Smooth muscle cell (in vitro differentiated cells): Measurements from ENCODE around the gene POLR2L. TPM values are rescaled to one million over a fixed set of nuclear protein-coding genes. Genes with fewer than 3 reads are reported as not detected.

Source experiments
- DNase-seq: peaks from one replicate; lab custom pipeline; 2025; ENCODE audit not compliant: unreplicated experiment; lab: John Stamatoyannopoulos, UW
- H2AFZ ChIP-seq: fragments of 200-600 bp; sonication (generic); 2 replicates; pipeline ENCODE4 v1.6.0; 2016; ENCODE audit warnings: antibody characterized with exemption, low read depth, mild to moderate bottlenecking
- H3F3A ChIP-seq: fragments of 200-600 bp; sonication (generic); 2 replicates; pipeline ENCODE4 v1.6.0; 2017; ENCODE audit warnings: antibody characterized with exemption, low read depth
- H3K27ac ChIP-seq: fragments of 200-600 bp; sonication (generic); 2 replicates; pipeline ENCODE4 v1.5.1; 2016; ENCODE audit warnings: low read depth, mild to moderate bottlenecking
- H3K27me3 ChIP-seq: fragments of 200-600 bp; sonication (generic); 2 replicates; pipeline ENCODE4 v1.6.1; 2016; ENCODE audit warnings: low read depth, mild to moderate bottlenecking
- H3K36me3 ChIP-seq: fragments of 200-600 bp; sonication (generic); 2 replicates; pipeline ENCODE4 v1.5.1; 2016; ENCODE audit warnings: low read depth
- H3K4me1 ChIP-seq: fragments of 200-600 bp; sonication (generic); 2 replicates; pipeline ENCODE4 v1.5.1; 2016; ENCODE audit warnings: low read depth
- H3K4me2 ChIP-seq: fragments of 200-600 bp; sonication (generic); 2 replicates; pipeline ENCODE4 v1.6.0; 2016; ENCODE audit warnings: mild to moderate bottlenecking
- H3K4me3 ChIP-seq: fragments of 200-600 bp; sonication (generic); 2 replicates; pipeline ENCODE4 v1.5.1; 2016; ENCODE audit warnings: mild to moderate bottlenecking
- H3K79me2 ChIP-seq: fragments of 200-600 bp; sonication (generic); 2 replicates; pipeline ENCODE4 v1.6.0; 2016; ENCODE audit warnings: low read depth, mild to moderate bottlenecking
- H3K9ac ChIP-seq: fragments of 200-600 bp; sonication (generic); 2 replicates; pipeline ENCODE4 v1.6.0; 2016; ENCODE audit warnings: low read depth
- H3K9me3 ChIP-seq: fragments of 200-600 bp; sonication (generic); replicated peaks from 2 replicates; pipeline ENCODE4 v1.5.1; 2016; ENCODE audit warnings: low read depth
- H4K20me1 ChIP-seq: fragments of 200-600 bp; sonication (generic); 2 replicates; pipeline ENCODE4 v1.6.0; 2016; ENCODE audit warnings: low read depth
- WGBS: methylation state at CpG from one replicate; pipeline ENCODE4 v1.1.7; 2016; ENCODE audit warnings: low lambda C conversion rate; 5-methylcytosine and 5-hydroxymethylcytosine counted together
- polyA plus RNA-seq: library from polyadenylated mRNA; unstranded; fragments of >200 nt; fragmentation: Nextera tagmentation; extraction: Ambion mirVana; gene quantifications from 2 replicates; pipeline ENCODE4 v1.2.1, GENCODE V29; 2016
- total RNA-seq: library from RNA; depleted of rRNA; stranded (reverse); fragments of >200 nt; gene quantifications from 2 replicates; pipeline ENCODE4 v1.2.3, GENCODE V29; 2014
- TF ChIP-seq, protein P1 (sequence below): fragments of 200-600 bp; sonication (generic); IDR thresholded peaks from 2 replicates; pipeline ENCODE4 v1.5.1; 2017; ENCODE audit warnings: borderline replicate concordance, mild to moderate bottlenecking, antibody characterized with exemption; ENCODE audit not compliant: insufficient read depth, poor library complexity, severe bottlenecking

The POLR2L gene
- total and polyA plus RNA-seq, 2 experiments from 2014 or later: 51.4 to 380 TPM

DNA sequence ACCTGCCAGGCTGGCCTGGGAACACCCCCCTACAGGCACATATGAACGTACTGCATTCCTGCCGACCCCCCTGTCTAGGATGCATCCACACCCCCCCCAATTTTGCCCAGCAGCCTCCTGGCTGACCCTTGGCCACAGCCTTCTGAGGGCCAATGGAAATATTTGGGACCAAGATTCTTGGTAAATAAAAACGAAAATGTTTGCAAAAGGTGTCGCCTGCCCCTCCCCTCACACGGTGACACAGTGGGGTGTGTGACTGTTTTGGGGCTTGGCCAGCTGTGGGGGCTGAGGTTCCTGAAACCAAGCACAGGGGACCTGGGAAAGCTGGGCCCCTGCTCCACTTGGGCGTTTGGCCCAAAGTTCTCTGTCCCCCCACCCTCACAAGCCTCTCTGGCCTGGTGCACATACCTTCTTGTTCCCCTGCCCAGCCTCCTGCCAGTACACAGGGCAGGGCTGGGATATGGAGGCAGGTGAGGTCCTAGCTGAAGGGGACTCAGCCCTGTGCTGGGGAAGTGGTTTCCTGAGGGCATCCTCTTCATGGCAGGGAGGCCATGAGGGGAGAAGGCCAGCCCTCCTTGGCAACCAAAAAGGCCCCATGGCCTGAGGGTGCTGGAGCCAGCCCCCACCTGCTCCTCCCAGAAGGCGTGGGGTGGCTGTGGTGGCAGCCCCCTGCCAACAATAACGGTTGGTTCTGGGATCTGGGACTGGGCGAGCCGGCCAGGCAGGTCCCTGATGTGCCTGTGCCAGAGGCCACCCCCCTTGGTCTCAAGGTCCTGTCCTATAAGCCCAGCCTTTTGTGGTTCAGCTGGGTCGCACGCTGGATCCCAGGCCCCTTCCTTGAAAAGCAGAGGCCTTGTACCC lies 16.7 kb downstream of the POLR2L start:
- peaks cover 52% of the 10 kb centered on the region for H4K20me1 ChIP-seq
- H3K36me3 ChIP-seq: no peaks in the 10 kb centered on the region
- no peaks in the 10 kb centered on the region for H3K9me3 ChIP-seq
- H3K27ac ChIP-seq: no peak overlapping the region
- peaks cover 56% of the 10 kb centered on the region for H3K27me3 ChIP-seq
- no peak for DNase-seq
- no peak overlapping the region for H3K9ac ChIP-seq
- H3K4me3 ChIP-seq: no peak overlapping the region
- H3F3A ChIP-seq: peaks cover 6% of the 10 kb centered on the region
- H3K79me2 ChIP-seq: peaks cover 4% of the 10 kb centered on the region
- no peak overlapping the region for H2AFZ ChIP-seq
- WGBS: 92% methylated on average over 12 of the region's 12 CpGs
- TF ChIP-seq, protein P1, sequence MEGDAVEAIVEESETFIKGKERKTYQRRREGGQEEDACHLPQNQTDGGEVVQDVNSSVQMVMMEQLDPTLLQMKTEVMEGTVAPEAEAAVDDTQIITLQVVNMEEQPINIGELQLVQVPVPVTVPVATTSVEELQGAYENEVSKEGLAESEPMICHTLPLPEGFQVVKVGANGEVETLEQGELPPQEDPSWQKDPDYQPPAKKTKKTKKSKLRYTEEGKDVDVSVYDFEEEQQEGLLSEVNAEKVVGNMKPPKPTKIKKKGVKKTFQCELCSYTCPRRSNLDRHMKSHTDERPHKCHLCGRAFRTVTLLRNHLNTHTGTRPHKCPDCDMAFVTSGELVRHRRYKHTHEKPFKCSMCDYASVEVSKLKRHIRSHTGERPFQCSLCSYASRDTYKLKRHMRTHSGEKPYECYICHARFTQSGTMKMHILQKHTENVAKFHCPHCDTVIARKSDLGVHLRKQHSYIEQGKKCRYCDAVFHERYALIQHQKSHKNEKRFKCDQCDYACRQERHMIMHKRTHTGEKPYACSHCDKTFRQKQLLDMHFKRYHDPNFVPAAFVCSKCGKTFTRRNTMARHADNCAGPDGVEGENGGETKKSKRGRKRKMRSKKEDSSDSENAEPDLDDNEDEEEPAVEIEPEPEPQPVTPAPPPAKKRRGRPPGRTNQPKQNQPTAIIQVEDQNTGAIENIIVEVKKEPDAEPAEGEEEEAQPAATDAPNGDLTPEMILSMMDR: no peak
- H3K4me1 ChIP-seq: peaks cover 24% of the 10 kb centered on the region
- no peak overlapping the region for H3K4me2 ChIP-seq

DNA sequence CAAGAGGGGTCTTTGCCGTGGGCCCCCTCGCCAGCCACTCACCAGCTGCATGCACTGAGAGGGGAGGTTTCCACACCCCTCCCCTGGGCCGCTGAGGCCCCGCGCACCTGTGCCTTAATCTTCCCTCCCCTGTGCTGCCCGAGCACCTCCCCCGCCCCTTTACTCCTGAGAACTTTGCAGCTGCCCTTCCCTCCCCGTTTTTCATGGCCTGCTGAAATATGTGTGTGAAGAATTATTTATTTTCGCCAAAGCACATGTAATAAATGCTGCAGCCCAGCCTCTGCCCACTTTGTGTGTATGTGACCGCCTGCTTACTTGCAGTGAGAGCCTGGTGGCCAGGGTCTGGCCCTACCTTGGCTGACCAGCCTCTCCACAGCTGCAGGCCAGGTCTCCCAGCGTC lies 17.4 kb downstream of the POLR2L start:
- TF ChIP-seq, protein P1: no peak
- peaks cover 54% of the 10 kb centered on the region for H4K20me1 ChIP-seq
- H3K4me1 ChIP-seq: peaks cover 25% of the 10 kb centered on the region
- H2AFZ ChIP-seq: no peak overlapping the region
- peaks cover 51% of the 10 kb centered on the region for H3K27me3 ChIP-seq
- peaks cover 11% of the 10 kb centered on the region for H3K79me2 ChIP-seq
- H3F3A ChIP-seq: peaks cover 6% of the 10 kb centered on the region
- H3K9ac ChIP-seq: no peak overlapping the region
- no peaks in the 10 kb centered on the region for H3K36me3 ChIP-seq
- no peak overlapping the region for H3K27ac ChIP-seq
- no peak for DNase-seq
- no peaks in the 10 kb centered on the region for H3K9me3 ChIP-seq
- no peak overlapping the region for H3K4me2 ChIP-seq
- WGBS: 95% methylated on average over 11 of the region's 11 CpGs
- H3K4me3 ChIP-seq: no peak overlapping the region

DNA sequence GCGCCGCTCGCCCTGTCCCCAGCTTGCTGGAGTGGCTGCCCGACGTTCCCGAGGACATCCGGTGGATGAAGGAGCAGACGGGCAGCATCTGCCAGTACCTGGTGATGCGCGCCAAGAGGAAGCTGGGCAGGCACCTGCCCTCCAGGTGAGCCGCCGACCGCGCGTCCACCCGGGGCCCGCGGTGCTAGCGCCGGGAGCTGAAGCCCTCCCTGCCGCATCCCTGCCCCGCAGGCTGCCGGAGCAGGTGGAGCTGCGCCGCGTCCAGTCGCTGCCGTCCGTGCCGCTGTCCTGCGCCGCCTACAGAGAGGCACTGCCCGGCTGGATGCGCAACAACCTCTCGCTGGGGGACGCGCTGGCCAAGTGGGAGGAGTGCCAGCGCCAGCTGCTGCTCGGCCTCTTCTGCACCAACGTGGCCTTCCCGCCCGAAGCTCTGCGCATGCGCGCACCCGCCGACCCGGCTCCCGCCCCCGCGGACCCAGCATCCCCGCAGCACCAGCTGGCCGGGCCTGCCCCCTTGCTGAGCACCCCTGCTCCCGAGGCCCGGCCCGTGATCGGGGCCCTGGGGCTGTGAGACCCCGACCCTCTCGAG lies 17.9 kb downstream of the POLR2L start:
- Histone ChIP-seq H3K9ac (no peak overlapping the region), H3K27ac (no peak overlapping the region), H3K9me3 (no peaks in the 10 kb centered on the region), H4K20me1 (peaks cover 49% of the 10 kb centered on the region), H3K4me3 (no peak overlapping the region), H3K79me2 (peaks cover 13% of the 10 kb centered on the region), H3F3A (peaks cover under 1% of the 10 kb centered on the region), H3K36me3 (no peaks in the 10 kb centered on the region), H3K4me1 (peaks cover 20% of the 10 kb centered on the region), H2AFZ (no peak overlapping the region), H3K27me3 (peaks cover 45% of the 10 kb centered on the region), H3K4me2 (no peak overlapping the region)
- DNase-seq: no peak
- WGBS: 97% methylated on average over 45 of the region's 59 CpGs
- TF ChIP-seq, protein P1: no peak
